ENCODE measurements around the gene PLXNA2.

Gene PLXNA2

DNA sequence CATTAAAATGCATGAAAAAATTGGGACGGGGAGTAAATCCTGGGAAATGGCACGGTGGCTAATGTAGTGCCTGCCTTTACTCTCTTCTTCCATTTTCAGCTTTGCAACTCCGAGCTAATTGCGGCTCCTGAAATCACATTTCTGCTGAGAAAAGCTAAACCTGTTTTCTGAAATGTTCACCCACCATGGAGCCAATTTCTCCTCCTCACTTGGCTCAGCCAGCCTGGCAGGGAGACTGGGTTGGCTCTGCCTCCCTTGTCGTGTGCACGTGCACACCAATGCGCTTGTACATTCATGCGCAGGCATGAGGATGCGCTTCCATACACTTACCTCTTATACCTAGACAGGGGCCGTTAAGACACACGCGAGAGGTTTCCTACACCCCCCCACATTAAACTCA lies 165.4 kb downstream of the PLXNA2 start:
- no peak for TF ChIP-seq FOXP2 (optimal IDR thresholded peaks at IDR 0.05; ENCODE audit: borderline replicate concordance, extremely low read depth, extremely low read length, insufficient read depth)
- TF ChIP-seq, protein P1, sequence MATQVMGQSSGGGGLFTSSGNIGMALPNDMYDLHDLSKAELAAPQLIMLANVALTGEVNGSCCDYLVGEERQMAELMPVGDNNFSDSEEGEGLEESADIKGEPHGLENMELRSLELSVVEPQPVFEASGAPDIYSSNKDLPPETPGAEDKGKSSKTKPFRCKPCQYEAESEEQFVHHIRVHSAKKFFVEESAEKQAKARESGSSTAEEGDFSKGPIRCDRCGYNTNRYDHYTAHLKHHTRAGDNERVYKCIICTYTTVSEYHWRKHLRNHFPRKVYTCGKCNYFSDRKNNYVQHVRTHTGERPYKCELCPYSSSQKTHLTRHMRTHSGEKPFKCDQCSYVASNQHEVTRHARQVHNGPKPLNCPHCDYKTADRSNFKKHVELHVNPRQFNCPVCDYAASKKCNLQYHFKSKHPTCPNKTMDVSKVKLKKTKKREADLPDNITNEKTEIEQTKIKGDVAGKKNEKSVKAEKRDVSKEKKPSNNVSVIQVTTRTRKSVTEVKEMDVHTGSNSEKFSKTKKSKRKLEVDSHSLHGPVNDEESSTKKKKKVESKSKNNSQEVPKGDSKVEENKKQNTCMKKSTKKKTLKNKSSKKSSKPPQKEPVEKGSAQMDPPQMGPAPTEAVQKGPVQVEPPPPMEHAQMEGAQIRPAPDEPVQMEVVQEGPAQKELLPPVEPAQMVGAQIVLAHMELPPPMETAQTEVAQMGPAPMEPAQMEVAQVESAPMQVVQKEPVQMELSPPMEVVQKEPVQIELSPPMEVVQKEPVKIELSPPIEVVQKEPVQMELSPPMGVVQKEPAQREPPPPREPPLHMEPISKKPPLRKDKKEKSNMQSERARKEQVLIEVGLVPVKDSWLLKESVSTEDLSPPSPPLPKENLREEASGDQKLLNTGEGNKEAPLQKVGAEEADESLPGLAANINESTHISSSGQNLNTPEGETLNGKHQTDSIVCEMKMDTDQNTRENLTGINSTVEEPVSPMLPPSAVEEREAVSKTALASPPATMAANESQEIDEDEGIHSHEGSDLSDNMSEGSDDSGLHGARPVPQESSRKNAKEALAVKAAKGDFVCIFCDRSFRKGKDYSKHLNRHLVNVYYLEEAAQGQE (IDR thresholded peaks at IDR 0.05; ENCODE audit: insufficient read depth in 1 of 2, low read depth in 2 of 2, low read length in 2 of 2) = no peak
- TF ChIP-seq POLR2AphosphoS5 (IDR thresholded peaks at IDR 0.05; ENCODE audit: low read depth, low read length) = no peak
- no peak for TF ChIP-seq TAF1 (IDR thresholded peaks at IDR 0.05; ENCODE audit: borderline replicate concordance, insufficient read depth, low read length)
- no peak for TF ChIP-seq SIN3A (IDR thresholded peaks at IDR 0.05; ENCODE audit: borderline replicate concordance, insufficient read depth, low read length)

DNA sequence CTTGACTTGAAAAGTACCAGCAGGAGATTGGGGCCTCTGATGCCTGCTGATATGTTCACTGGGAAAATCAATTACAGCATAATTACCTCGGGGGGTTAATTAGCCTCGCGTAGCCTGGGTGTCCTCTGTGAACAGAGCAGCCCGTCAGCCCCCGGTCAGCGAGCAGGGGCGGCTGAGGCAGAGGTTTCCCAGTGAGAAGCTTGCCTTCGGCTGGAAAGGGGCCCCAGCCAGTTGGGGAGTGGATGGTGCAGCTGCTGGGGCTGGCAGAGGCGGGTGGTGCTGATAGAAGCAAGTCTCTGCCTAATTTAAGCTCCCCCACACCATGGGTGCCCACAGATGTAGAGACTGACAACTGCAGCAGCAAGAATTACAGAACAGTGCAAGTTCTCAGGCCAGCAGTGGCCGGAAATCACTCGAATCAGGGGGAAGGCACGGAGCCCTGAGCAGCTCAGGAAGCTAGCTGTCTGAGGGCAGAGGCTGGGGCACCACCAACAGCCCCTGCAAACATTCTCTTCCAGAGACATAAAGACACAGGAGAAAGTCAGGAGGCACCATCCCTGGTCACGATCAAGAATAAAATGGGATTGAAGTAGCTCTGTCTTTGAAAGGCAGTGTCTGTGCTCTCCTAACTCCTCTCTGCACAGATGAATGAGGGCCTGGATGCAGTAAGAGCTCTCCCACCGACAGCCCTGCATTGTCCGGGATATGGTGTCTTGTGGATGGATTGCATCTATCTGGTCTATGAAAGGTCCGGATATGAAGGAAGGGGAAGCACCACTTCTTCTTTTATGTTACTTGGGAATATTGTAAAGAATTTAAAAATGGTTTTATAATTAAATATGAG lies 166.7 kb downstream of the PLXNA2 start:
- TF ChIP-seq TAF1 (IDR thresholded peaks at IDR 0.05; ENCODE audit: borderline replicate concordance, insufficient read depth, low read length) (no peak), POLR2AphosphoS5 (IDR thresholded peaks at IDR 0.05; ENCODE audit: low read depth, low read length) (no peak), FOXP2 (optimal IDR thresholded peaks at IDR 0.05; ENCODE audit: borderline replicate concordance, extremely low read depth, extremely low read length, insufficient read depth) (no peak), SIN3A (IDR thresholded peaks at IDR 0.05; ENCODE audit: borderline replicate concordance, insufficient read depth, low read length) (no peak)
- TF ChIP-seq, protein P1 (IDR thresholded peaks at IDR 0.05; ENCODE audit: insufficient read depth in 1 of 2, low read depth in 2 of 2, low read length in 2 of 2) = no peak

DNA sequence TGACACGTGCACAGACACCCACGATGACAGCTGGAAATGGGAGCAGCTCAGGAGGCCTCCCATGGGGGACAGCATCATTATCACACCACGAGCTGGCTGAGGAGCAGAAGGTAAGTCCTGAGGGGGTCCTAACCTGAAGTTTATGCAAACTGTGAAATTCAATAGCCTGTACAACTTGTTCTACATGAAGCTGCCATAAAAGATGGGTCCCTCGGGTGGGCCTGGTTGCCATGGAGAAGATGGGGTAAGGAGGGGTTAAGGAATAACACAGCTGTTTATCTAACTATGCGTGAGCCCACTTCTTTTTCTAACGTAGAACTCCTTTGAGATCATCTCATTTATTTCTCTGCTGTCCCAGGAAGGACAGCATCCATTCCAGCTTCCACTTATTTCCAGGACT lies 169.8 kb downstream of the PLXNA2 start:
- TF ChIP-seq SIN3A (IDR thresholded peaks at IDR 0.05; ENCODE audit: borderline replicate concordance, insufficient read depth, low read length) (no peak), TAF1 (IDR thresholded peaks at IDR 0.05; ENCODE audit: borderline replicate concordance, insufficient read depth, low read length) (no peak), POLR2AphosphoS5 (IDR thresholded peaks at IDR 0.05; ENCODE audit: low read depth, low read length) (no peak), FOXP2 (optimal IDR thresholded peaks at IDR 0.05; ENCODE audit: borderline replicate concordance, extremely low read depth, extremely low read length, insufficient read depth) (no peak)
- TF ChIP-seq, protein P1 (IDR thresholded peaks at IDR 0.05; ENCODE audit: insufficient read depth in 1 of 2, low read depth in 2 of 2, low read length in 2 of 2) = no peak

DNA sequence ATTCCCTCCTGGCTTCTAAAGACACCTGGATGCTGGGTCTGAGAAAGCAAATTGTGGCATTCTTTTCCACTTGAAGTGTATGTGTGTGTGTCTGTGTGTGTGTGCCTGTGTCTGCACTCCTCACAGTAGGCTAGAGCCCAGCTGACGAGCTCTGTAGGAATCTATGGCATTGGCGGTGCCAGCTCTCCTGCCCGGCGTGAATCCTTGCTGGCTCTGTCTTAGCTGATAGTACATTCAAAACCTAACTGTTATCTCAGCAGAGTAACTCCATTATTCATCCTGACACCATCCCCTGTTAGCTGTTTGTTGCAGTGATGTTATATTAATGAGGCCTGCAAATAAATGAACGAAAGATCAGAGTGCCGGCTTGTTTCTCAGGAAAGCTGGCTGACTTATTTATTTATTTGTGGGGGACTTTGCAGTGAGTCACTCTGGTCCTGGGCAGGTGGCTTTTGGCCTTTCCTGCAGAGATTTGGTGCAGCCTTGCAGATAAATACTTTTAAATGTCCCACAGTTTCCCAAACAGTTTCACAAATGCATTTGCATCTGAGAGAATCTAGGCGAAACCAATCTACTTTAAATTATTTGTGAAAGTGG lies 172.7 kb downstream of the PLXNA2 start:
- TF ChIP-seq TAF1 (IDR thresholded peaks at IDR 0.05; ENCODE audit: borderline replicate concordance, insufficient read depth, low read length) = no peak
- TF ChIP-seq, protein P1 (IDR thresholded peaks at IDR 0.05; ENCODE audit: insufficient read depth in 1 of 2, low read depth in 2 of 2, low read length in 2 of 2) = no peak
- TF ChIP-seq POLR2AphosphoS5 (IDR thresholded peaks at IDR 0.05; ENCODE audit: low read depth, low read length) = no peak
- TF ChIP-seq FOXP2 (optimal IDR thresholded peaks at IDR 0.05; ENCODE audit: borderline replicate concordance, extremely low read depth, extremely low read length, insufficient read depth) = no peak
- TF ChIP-seq SIN3A (IDR thresholded peaks at IDR 0.05; ENCODE audit: borderline replicate concordance, insufficient read depth, low read length) = no peak
